GM19328 (cell line): ENCODE data around the gene MPDZ.

Experiments
- ATAC-seq: cut with Tn5 transposase; IDR thresholded peaks from one replicate; pipeline ENCODE4 v1.9.1; 2021; ENCODE audit warnings: mild to moderate bottlenecking, moderate library complexity; ENCODE audit not compliant: unreplicated experiment

Gene MPDZ

DNA sequence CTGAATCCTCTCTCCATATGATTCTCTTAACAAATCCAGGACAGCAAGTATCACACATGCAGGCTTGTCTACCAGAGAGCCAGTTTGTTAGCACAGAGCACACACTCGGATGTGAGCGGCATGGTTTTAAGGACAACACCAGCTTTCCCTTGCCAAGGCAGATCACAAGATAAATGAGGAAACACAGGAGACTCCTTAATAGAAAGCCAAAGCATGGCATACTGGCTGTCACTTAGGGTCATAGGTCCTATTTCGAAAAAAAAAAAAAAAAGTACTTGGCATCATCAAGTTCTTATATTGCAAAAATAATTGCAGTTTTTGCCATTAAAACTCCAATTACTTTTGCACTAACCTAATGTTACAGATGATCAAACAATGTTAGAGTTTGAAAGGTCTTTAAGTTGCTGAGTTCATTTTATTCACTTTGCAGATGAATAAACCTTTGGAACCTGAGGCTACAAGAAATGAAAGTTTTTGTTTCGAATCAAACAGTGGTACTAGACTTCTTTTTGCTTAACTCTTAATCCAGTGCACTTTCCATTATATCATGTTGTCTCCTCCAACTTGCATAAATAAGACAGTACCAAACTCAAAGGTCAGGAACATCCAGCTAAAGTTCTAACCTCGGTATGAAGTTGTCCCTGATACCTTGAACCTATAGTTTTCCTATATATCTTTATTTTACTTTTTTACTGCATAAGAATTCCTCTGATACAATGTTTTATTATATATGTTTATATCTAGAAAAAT is 138.5 kb downstream of the MPDZ start:
- ATAC-seq, result no peak

- no peak for ATAC-seq
These were observed 139.8 kb downstream of the MPDZ start for GRCh38 chr9:13139641-13140171.

GRCh38 chr9:13137426-13137825 is 142.1 kb downstream of the MPDZ start:
- ATAC-seq, result no peak

DNA sequence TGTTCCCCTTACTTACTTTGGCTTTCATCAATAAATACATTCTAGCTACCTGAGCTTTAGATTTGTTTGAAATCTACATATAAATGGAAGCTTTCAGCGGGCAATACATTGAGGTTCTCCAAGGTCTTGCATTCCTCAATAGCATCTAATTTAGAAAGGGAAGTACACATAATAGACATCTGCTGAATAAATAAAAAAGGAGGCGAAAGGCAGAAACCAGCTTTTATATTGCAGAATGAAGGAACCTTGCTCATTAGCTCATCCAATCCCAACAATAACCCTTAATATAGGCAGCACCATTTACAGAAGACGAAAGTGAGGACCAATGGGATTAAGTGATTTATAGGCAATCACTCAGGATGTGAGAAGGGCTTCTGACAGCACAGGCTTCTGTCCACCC is 147.5 kb downstream of the MPDZ start:
- no peak for ATAC-seq

- no peak for ATAC-seq
These were observed 148.1 kb downstream of the MPDZ start for GRCh38 chr9:13131416-13131815.

DNA sequence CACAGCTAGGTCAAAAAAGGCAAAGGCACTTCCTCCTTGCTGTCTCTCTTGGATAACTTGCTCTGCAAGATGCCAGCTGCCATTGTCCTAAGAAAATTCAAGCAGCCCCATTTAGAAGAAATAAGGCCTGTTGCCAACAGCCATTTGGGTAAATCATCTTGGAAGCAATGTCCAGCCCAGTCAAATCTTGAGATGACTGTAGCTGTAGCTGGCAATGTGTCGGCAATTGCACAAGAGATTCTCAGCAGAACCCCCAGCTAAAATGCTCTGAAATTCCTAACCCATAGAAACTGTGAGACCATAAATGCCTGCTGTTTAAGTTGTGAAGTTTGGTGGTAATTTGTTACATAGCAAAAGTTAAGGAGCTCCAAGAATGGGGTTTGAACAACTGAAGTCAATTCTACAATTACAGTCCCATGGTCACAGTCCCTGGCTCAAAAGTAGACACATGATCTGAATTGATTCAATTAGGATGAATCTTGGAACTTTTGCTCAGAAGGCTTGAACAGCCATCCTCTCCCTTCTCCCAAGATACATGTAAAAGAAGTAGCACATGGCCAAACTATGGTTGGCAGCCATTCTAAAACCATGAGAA is 151.1 kb downstream of the MPDZ start:
- no peak for ATAC-seq

DNA sequence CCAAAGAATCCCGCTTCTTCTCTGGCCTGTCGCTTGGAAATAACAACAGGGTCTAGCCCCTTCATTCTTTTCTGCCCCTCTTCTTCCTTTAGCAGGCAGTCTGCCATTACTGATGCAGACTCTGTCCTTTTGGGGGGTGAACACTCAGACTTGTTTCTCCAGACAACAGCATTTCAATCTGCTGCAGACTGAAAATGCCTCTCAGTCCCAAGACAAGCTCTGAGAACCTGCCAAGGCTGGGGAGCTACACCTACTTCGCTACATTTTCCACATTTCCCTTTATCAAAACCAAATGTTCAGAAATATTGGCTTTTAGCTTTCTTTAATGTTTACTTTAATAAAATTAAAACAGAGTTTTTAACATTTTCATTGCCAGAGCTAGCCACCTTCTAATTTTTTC is 152.4 kb downstream of the MPDZ start:
- no peak for ATAC-seq

DNA sequence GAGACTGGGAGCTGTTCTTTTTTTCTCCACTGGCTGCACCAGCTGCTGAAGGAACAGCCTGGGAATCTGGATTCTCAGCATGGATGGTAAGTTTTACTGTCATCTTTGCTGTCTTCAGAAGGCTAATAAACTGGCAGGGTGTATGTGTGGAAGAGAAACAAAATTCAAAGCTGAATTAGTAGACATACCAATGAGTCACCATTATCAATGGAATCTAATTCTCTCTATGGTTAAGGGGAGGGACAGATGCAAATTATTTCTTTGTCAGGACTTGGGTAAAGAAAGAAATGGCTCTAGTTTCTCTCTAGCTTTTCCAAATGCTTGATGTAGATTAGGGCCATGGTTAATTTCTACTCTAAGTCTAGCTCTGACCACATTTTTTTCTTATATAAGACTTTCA is 154.2 kb downstream of the MPDZ start:
- no peak for ATAC-seq

GRCh38 chr9:13122756-13123369 is 156.6 kb downstream of the MPDZ start:
- ATAC-seq, result no peak

- no peak for ATAC-seq
These were observed 161.2 kb downstream of the MPDZ start for GRCh38 chr9:13118313-13118712.

GRCh38 chr9:13116292-13116691 is 163.2 kb downstream of the MPDZ start:
- ATAC-seq, result no peak

- ATAC-seq, result no peak
These were observed 165.7 kb downstream of the MPDZ start for GRCh38 chr9:13113751-13114150.

DNA sequence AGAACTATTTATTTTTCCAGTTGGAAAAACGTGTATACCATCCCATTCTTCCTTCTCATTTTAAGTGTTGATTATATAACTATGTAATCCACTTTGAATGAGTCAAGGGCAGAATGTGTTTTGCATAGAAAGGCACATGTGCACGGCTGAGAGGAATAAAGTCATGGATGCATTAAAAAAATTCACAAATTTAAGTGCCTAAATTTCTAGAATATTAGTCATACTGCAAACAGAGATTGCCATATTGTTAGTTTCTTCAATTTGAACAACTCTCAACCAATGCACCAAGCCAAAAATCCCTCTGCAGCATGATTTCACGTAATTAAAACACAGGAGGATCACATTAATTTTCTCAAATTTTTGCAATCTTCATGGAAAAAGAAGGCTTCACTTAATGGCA is 166.3 kb downstream of the MPDZ start:
- ATAC-seq, result no peak

DNA sequence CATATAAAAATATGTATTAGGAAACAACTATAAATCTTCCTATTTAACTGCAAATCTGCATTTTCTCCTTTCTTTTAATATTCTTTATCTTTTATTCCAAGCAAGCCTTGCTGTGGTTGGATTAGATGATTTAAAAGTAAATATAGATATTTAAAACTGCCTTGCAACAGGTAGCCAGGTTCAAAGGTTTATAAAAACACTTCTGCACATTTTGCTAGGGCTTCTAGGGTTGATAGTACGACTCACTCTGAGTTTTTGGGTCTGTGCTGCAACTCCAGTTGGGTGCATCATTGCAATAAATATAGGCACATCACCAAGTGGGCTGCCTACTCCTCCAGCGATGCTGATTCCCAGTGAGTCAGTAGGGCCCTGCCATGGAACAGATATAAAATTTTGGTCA is 167.7 kb downstream of the MPDZ start:
- ATAC-seq, result no peak

DNA sequence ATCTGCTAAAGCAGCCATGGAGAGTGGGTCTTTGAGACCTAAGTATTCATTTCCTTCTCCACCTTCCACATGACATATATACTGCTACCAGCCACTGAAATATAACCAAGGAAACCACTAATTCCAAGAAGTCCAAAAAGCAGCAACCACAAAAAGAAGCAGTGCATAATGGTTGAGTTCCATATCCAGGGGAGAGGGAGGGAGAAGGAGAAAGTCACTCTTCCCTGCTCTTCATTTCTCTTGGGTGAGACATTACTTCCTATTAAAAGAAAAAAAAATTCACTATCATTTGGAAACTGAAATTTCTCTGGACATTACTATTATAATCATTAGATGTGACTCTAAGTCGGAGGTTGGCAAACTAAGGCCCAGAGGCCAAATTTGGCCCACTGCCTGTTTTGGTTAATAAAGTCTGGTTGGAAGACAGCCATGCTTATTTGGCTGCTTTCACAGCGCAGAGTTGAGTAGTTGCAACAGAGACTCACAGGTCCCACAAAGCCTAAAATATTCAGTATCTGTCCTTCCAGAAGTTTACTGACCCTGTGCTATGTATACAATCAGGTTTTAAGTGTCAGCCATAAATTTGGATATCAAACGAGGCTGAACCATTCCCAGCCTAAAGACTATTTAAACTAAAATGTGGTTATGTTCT is 168.6 kb downstream of the MPDZ start:
- ATAC-seq, result no peak

DNA sequence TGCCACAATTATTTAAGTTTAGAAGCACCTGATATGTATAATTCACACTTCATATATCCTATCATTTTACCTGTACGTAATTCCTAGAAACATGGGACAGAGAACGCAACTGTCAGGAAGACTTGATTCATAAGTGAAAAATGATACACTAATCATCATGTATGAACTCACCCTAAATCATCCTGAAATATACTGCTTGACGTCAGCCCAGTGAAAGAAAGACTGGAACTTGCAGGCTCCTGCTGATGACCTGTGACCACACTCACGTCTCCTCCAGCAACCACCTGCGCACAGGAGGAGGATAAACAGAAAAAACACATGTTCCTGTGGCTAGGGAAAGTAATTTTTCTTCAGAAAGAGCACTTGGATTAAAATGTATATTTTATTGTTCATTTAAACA is 169.7 kb downstream of the MPDZ start:
- no peak for ATAC-seq

GRCh38 chr9:13107008-13107407 is 172.5 kb downstream of the MPDZ start:
- ATAC-seq, result no peak

DNA sequence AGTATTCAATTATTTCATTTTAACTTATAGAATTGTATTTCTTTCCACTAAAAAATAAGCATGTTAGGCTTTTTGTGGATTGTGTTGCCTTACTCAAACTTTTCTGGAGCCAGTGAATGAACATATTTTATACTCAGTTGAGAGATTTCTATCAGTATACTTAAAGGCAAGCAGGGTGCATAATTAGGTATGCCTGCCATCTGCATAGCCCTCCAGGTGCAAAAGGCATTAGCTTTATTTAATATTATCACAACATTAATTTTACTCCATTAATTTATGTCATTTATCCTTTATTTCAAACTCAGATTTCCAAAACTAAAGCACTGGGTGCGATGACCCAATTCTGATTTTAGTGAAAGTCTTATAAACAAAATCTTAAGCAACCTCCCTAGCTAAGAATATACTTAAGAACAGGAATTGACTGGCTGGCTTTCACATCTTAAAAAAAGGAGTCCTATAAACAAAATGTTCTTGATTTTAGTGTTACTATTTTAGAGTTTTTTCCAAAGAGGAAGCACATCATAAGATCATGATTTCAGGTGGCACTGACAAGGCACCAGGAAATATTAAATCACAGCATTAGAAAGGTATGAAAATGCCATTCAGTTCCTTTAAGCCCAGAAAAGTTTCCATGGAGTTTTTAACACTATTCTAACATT is 178.4 kb downstream of the MPDZ start:
- no peak for ATAC-seq

DNA sequence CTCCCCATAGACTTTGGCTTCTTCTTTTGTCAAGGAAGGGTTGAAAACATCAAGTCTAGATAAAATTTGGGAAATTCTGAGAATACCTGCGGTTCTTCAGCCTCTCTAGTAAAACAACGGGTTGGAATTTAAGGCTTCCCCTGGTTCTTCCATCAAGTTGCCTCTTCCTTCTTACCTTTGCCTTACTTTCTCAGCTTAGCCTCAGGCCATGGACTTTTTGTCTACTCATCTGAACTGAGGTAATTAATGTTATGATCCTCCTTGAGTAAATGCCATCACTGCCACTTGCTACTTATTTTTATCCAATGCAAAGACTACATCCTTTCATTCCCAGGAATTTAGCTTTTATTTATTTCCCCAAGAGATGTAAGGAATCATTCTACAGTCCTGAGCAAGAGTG is 184.4 kb downstream of the MPDZ start:
- ATAC-seq, result no peak

GRCh38 chr9:13090628-13091027 is 188.9 kb downstream of the MPDZ start:
- ATAC-seq, result no peak

DNA sequence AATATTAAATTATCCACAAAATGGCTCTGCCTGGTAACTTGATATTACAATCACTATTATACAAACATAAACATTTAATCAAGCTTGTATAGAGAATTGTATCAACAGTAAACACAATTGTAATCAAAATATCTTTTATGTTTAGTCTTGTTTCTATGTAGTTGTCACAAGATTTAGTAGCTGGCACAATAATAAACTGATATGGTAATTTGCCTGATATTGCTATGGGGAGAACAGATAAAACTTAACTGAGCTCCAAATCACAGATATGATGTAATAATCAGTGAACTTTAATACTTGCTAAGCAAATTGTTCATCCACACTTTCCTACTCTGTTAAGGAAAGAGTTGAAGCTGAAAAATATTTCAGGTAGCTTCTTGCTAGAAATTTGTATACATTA is 189.8 kb downstream of the MPDZ start:
- no peak for ATAC-seq
